Activated CD4-positive, alpha-beta T cell treated with anti-CD3 and anti-CD28 coated beads, Interleukin-2, Interleukin-6, amounts not matched to agents 100 ng/mL and 50 ng/mL, durations not matched to agents 16 hours and 8 hours (primary cell): Measurements from ENCODE around the gene SEPSECS.
A peak's percentile ranks its signal among the peaks of the same experiment; 100 is the strongest.

Experiments
- DNase-seq: peaks from one replicate; pipeline ENCODE4 v3.0.0-alpha.2; 2020

The SEPSECS gene

DNA sequence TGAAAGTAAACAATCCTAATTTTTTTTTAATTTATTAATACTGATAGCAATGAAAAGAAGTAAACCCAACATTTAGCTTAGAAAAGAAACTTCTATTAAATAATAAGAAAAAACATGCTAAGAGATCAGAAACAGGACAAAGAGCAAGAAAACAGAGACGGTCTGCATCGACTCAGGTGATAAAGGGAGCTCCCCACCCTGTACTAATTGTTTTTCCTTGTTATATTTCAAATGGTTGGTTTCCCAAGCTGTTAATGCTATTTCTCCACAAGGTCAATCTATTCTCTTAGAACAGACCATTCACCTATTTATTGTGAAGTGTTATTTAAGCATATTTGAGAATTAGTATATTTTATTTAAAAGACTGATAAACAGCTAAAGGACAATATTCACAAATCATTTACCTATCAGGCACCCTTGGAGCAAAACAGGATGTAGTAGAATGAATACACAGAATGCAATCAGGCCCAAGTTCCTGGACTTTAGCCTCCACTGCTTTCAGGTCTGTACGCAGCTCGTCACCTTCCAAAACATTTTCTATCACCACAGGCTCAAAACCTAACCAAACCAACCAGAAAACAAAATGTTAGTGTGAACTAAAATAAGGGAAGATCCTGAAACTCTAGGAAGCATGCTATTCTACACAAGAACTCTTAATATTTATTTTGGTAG, 5.5 kb downstream of the SEPSECS start:
- DNase-seq: no peak

DNA sequence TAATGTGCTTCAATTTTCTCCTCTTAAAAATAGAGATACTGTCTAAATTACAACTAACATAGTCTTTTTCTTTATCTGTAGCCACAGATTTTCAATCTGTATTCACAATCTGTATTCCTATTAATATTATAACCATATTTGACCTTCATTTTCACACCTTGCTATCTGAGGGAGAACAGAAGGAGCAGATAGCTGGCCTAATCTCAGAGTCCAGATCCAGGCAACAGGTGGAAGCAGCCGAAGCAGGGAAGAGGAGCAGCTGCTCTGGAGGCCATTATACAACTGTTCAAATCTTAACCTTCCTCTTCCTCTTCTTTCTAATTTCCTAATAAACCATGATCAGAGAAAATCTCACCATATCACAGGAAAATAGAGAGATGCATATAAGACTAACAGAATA, 14.2 kb downstream of the SEPSECS start:
- DNase-seq: no peak

DNA sequence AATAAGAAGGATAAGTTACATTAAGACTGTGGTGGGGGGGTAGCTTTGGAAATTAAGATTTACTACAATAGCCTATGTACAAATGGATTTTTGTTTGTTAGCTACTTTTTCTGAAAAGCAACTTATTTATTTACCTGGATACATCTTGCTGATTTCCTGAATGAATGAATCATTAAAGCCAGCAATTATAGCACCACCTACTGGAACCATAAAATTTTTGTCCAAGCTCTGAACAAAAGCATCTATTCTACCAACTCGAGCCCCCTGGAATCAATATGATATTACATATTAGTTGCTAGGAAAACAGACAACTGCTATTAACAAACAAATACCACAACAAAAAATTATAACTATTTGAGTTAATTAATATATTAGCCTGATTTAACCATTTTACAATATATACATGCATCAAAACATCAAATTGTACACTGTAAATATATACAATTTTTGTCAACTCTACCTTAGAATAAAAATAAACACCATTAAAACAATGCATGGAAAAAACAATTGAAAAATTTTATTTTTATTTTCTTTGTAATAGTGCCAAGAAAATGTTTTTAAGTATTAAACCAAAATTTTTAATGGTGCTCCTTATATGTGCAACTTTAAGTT, 15.3 kb downstream of the SEPSECS start:
- peak; percentile 32 for DNase-seq

DNA sequence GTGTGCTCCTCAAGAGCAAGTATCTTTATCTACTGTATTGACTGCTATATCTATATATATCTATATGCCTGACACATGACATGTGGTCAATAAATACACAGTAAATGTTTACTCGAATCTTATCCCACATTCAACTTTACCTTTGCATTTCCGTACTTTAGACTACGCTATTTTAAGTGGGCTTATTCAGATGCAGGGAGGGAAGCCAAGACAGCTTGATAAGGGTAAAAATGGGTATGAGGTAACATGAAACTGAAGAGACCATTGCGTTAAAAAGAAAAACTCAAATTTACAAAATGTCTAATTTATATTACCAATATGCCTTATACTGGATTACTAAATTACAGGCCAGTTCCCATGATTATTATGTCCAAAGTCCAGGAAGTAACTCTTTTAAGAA, 17.8 kb downstream of the SEPSECS start:
- no peak for DNase-seq

DNA sequence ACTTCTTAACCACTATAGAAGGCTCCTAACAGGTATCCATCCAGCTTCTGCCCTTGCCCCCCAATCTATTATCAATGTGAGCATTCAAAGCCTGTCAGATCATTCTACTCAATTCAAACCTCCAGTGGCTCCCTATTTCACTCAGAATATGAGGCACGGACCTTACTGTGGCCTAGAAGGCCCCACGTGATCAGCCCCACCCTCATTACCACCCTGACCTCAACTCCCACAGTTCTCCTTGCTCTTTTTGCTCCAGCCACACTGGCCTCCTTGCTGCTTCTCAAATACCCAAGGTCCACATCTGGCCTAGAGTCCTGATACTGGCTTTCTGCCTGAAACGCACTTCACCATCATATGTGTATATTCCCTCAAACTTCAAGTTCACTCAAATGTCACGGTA, 18.7 kb downstream of the SEPSECS start:
- no peak for DNase-seq

DNA sequence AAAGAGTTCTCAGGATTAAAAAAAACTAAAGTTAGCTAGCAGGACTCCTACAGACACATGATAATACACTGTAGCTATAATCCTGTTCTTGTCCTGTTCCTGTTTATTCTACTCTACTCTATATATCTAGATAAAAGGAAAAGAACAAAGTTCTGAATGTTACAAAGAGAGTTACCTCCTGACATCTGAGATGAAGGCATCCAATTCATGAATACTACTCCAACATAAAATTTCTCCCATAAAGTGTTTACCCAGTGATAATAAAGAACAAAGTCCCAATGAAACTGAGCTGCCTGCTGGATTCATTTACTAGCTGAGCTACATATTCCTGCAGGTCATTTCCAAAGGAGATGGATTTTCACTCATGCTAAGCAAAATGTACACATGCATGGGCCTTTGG, 27.1 kb downstream of the SEPSECS start:
- DNase-seq: no peak

DNA sequence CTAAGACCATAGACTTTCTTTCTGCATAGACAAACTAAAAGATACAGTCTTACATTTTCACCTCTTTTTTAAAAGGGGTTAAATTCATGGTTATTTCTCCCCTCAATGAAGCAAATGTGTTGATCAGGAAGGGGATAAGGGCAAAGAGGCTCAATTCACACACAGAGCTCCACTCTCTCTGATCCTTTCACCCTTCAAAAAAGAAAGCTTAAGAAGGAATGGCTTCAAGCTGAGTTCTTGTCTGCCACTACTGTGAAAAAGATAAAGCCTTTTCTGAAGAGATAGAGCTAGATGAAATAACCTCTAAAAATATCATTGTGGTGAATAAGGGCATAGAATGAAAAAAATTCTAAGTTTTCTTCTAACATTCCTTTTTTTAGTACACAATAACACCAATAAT, 28.3 kb downstream of the SEPSECS start:
- no peak for DNase-seq

DNA sequence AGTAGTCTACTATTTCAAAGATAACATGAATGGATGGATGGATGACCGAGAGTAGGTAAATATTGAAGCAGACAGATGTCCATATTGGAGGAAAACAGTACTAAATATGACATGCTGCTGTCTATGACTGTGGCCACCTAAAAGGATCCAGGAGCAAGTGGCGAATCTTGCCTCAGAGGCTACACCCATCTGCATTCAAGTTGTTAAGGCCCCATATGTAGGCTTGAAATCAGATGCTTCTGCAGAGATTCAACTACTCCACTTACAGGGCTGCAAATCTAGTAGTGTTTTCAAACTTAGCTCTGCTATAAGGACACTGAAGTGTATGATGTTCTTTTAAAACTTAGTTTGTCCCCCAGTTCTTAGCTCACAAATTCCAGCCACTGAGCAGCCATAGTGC, 28.9 kb downstream of the SEPSECS start:
- DNase-seq: no peak

DNA sequence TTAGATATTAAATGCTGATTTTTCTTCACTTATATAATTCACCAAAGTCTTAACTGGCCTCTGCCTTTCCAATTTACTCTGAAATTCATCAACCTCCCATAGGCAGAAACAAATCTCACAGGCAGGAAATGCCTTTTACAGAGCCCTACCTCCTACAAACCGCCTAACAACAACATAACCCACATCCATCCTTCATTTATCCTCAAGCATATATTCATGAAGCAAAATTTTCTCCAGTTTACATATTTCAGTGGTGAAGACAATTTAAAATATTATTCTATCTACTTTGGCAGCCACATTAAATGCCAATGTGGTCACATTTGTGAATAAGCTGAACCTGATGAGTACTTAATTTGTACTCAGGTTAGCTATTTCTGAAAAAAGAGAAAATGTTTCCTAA, 30.3 kb downstream of the SEPSECS start:
- no peak for DNase-seq

DNA sequence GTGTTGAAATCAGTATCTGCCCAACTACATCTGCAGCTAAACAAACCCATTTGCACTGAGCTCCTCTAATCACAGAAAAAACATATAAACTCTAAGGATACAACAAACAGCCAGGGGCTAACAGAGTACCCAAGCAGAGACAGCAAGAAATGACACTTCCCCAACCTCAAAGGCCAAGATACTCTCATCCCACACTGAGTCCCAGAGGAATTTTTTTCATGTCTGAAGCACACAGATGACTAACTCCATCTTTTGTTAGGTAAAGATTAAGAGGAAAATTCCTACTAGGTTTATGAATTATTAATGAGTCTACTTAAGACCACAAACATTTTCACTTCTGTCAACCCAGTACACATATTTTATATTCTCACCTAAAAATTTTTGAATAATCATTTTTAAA, 31.6 kb downstream of the SEPSECS start:
- DNase-seq: no peak

DNA sequence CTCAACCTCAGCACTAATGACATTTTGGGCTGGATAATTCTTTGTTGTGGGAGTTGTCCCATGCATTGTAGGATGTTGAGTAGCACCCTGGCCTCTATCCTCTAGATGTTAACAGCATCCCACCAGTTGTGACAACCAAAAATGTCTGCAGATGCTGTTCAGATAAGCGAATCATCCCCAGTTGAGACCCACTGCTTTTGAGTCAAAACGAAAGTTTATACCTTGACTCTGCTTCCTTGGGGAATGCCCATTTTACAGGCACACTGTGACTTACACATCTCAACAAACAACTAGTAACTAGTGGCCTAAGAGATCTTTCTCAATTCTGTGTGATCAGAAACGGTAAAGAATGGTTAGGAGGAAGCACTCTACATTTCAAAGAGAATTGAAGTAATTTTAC, 37.0 kb downstream of the SEPSECS start:
- peak; percentile 72 for DNase-seq

DNA sequence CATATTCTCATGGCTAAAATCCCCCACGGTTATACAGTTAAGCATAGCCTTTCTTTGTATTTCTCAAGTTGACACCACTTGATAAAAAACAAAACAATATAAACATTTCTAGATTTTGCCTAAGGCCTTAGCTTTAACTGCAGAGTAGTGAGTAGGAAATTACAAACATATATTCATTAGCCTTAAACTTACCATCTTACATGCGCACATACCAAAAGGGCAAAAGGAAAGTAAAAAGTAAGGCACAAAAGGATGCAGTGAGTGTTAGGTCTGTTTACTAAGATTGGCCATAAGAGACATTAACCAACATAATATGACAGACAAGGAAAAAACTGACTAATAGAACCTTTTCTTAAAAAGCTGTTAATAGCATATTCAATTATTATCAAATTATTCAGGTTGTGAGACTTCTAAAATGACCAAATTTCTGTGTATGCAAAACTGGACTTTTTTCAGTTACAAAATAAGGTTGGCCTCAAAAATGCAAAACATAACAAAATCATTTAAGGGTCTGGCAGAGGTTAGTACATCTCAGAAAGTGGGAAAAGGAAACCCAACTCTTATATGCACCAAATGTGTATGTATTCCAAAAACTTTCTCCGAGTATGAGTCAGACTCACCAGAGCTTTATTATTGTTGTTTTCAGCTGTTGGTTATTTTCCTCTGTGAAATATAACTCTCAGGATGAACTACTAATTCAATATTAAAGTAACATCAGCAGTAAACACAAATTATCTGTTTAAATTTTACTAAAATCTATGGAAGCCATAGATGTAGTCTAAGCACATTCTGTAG, 39.9 kb downstream of the SEPSECS start:
- no peak for DNase-seq

DNA sequence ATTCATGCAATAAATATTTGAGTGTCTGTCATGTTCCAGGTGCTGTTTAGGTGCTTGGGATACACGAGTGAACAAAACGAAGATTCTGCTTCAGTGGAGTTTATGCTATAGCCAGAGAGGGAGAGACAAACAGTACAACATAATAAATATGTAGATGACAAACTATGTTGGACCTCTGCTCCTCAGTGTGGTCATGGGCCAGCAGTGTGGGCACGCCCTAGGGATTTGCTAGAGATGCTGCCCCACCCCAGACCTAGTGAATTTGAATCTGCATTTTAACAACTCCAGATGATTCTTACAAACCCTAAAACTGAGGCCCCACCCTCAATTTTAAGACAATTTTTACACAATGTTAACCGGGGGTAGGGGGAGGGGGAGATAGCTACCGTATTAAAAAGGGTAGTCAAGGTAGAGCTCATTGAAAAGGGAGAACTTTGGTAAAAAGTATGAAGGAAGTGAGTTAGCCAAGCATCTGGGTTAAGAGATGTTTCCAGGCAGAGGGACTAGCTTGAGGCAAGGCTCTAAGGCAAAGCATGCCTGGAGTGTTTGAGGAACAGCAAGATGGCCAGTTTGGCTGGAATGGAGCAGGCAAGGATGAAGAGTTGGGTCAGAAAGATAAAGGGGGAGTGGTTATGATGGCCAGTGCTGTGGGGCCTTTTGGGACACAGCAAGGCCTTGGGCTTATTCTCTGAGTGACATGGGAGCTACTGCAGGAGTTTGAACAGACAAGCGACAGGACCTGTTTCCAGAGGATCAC, 42.4 kb downstream of the SEPSECS start:
- no peak for DNase-seq

DNA sequence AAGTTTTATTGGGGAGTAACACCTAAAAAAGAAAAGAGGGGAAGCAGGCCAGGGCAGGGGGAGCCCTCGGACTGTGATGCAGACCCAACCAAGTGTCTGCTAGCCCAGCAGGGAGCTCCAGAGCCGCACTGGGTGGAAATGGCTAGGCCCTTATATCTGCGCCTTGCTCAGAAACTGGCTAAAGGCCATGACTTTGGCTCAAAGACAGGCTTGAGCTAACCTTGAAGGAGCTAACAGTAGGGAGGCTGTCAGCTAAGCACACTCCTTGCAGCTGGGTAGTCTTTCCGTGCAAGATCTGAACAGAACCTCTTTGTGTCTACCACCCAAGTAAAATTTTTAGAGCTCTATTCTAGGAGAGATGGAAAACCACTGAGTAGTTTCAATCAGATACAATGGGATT, 43.0 kb downstream of the SEPSECS start:
- no peak for DNase-seq

DNA sequence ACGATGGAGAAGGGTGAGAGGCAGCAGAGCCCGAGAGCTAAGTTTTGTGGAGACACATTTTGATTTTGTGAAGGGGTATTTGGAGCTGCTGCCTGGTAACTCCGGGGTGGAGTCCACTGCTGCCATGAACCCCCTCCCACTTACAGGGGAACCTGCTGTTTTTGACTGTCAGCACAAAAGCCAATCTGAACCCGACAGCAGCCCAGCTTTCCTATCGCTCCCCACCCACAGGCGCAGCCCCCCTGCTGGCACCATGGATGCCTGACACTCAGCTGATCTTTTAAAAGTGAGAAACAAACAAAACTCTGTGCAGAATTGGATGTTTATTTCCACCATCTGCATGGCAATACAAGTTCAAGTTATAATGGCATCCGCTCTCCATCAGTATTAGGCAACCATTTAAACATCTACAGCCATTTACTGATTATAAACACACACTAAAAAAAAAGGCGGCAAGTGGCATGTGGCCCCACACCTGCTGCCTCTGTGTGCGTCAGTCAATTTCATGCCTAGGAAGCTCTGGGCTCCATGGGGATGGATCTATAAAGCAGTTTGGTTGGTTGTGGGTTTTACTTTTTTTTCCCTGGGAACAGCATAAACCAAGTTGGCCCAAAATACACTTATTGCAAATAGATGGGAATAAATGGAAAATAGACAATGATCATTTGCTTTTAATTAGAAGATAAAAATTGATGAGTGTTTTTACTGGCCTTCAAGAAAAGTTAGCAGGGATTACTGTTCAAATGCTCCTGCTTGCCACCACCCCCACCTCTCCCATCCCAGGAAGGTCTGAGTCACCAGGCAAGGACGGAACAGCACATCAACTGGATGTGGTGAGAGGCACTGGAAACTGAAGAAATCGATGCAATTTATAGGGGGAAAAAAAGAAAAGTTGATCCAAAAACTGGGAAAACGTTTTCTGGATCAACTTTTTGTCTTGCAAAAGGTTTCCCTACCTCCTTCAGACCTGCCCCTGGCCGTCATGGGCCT, 46.0 kb downstream of the SEPSECS start:
- DNase-seq: no peak

DNA sequence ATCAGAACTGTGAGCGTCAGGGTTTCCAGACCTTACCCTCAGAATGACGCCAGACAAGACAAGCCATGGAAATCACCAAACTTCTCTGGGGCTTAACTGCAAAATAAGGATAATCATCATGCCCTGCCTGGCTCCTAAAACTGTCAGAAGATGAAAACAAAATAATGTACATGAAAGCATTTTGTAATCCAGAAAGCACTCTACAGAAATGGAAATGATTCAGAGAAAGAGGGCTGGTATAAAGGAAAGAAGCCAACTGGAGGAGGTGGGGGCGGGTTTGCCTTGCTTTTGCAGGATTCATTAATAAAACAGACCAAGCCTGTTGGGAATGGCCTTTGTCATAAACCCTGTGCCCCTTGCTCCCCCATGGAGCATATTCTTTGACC, 47.3 kb downstream of the SEPSECS start:
- DNase-seq: no peak

DNA sequence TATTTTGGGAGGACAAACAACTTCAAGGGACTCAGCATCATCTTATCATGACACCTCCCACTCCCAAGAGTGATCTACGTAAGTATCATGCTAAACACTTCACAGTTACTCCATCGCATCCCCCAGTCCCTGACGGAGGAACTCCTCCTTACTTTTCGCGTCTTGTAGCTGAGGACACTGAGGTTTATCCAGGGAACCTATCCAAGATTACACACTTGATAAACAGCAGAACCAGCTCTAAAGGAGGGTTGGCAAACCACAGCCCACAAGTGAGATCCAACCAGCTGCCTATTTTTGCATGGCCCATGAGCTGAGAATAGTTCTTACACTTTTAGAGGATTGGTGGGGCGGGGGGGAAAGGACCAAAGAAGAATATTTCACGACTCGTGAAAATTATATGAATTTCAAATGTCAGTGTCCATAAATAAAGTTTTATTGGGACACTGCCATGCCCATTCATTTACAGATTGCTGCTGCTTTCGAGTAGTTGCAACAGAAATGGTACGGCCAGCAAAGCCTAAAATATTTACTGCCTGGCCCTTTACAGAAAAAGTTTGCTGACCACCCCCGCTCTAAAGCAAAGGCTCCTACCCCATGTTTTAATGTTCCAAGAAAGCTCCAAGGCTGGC, 47.8 kb downstream of the SEPSECS start:
- DNase-seq: no peak

DNA sequence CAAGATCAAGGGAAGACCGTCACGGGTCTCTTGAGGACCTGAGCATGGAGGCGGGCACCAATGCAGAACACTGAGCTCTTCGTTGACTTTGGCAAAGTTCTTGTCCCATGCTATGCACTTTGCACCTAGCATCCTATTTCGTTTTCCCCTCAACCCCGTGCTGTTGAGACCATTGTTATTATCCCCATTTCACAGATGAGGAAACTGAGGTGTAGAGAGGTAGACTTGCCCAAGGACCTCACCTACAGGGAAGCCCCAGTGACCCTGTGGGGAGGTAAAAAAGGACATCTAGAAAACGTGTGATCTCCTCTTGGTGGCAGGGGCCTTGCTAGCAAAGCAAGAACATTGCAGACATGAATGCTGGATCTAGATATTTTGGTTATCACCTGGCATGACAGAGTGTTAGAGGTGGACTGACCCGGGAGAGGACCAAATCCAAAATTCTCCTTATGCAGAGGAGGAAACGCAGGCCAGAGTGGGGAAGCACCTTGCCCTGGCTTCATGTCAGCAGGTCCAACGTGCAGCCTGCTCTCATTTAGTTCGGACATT, 48.5 kb downstream of the SEPSECS start:
- no peak for DNase-seq

DNA sequence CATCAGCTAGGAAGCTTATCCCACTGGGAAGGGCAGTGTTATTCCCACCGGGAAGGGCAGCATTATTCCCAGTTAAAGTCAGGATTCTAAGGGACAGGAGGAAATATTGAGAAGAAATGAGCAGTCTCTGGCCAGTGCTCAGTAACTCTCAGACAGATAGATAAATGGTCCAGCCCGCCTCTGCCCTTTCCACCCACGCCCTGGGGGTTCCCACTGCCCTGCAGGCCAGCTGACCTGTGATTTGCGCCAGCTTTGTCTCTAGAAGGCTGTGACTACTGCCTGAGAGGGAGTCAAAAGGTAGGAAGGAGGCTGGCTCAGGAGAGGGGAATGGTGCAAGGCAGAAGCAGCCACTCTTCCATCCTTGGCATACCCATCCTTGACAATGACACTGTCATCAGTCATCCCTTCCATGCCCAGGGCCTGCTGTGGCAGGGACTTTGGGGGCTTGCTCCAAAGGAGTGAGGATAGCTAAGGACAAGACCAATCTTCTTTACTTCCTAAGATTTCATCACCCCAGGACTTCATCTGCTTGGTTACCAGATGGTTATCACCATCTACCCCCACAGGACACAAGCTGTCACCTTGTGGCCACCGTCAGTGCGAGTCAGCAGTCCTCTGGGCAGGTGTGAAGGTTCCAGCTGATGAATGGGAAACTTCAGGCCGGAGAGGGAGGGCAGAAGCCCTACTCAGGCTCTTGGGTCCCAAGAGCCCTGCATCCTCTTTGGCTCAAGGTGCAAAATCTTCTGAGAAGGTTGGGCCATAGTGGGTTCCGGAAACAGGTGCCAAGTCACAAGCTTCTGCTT, 49.5 kb downstream of the SEPSECS start:
- DNase-seq: no peak

DNA sequence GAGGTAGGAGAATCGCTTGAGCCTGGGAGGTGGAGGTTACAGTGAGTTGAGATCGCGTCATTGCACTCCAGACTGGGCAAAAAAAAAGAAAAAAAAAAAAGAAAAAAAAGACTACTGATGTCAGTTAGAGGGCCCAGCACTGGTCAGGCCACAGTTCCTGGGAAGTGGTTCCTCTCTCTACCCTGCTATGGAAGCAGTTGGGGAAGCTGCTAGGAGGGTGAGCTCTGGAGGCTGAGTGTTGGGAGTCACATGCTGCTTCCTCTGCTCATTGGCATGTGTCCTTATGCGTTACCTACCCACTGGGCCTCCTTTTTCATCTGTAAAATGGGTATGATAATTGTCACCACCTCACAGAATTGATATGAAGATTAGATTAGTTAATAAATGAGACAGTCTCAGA, 50.7 kb downstream of the SEPSECS start:
- no peak for DNase-seq

DNA sequence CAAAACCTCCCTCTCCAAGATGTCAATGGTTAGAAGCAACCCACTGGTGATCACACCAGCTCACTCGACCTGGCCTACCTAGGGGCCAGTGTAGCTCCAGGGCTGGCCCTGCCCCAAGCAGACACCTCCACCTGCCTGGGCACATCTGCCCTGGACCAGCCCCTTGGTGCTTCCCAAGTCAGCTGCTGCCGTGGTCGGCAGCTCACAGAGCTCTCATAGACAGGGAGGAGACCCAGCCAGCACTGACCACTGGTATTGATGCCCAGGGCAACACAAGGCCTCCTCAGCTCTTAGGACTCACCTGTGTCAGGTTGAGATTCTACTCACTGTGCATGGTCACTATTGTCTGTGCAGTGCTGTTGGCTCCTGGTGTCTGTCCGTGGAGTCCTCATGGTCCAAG, 51.7 kb downstream of the SEPSECS start:
- no peak for DNase-seq
